Measurements from ENCODE around the gene NDUFA7.

The NDUFA7 gene

GRCh38 chr19:8334458-8335342, 13.5 kb upstream of the NDUFA7 start:
- Histone ChIP-seq H3K27me3 (ENCODE audit: control insufficient read depth, low read length) (peaks cover 10% of the 10 kb centered on the region), H3K9me3 (ENCODE audit: control insufficient read depth, insufficient read depth, low read length) (no peaks in the 10 kb centered on the region), H3K4me3 (ENCODE audit: low read length) (no peak overlapping the region), H3K4me1 (ENCODE audit: control insufficient read depth, low read length) (no peaks in the 10 kb centered on the region), H3K9me2 (replicated peaks; ENCODE audit: control insufficient read depth, low read length) (no peaks in the 10 kb centered on the region), H3K36me3 (ENCODE audit: control insufficient read depth, low read length) (no peaks in the 10 kb centered on the region), H3K79me2 (ENCODE audit: control insufficient read depth, low read length) (no peaks in the 10 kb centered on the region), H3F3A (ENCODE audit: control insufficient read depth, insufficient read depth) (no peaks in the 10 kb centered on the region), H3K4me2 (ENCODE audit: low read length) (no peak overlapping the region), H4K20me1 (ENCODE audit: control insufficient read depth, insufficient read depth, low read depth, low read length) (no peaks in the 10 kb centered on the region), H3K27ac (ENCODE audit: low read depth, low read length) (no peak overlapping the region)
- TF ChIP-seq CTCF (IDR thresholded peaks at IDR 0.05; ENCODE audit: low read depth, low read length, poor library complexity, severe bottlenecking) = no peak
- no peak for TF ChIP-seq EZH2phosphoT487 (IDR thresholded peaks at IDR 0.05; ENCODE audit: borderline replicate concordance, low read length)

DNA sequence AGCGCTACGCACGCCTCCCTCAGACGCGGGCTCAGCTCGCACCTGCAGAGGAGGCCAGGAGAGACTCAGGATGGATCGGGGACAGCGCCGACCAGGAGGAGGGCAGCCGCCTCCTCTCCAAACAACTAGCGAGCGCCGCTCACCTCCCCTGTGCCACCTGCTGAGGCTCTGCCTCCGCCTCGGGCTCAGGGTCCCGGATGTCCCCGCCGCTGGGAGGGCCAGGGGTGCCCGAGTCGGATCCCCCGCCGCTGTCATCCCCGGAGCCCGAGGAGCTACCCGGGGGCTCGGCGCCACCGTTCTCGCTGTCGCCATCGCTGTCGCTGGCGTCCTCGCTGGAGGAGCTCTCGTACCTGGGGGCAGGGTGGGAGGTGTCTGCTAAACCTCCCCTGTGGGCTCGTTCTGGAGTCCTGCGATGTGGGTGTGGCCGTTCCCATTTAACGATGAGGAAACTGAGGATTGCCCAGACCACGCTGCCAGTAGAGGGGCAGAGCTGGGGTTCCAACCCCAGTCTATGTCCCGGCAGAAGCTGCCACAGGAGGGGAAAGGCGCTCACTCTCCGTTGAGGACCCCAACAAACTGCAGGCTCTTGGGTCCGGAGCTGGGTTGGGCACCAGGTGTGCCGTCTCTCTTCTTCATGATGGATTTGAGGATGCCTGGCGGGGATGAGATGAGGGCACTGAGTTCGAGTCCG, 12.7 kb upstream of the NDUFA7 start:
- Histone ChIP-seq H3K9me2 (replicated peaks; ENCODE audit: control insufficient read depth, low read length) (no peaks in the 10 kb centered on the region), H3K27me3 (ENCODE audit: control insufficient read depth, low read length) (peaks cover 10% of the 10 kb centered on the region), H3K36me3 (ENCODE audit: control insufficient read depth, low read length) (no peaks in the 10 kb centered on the region), H3K9me3 (ENCODE audit: control insufficient read depth, insufficient read depth, low read length) (no peaks in the 10 kb centered on the region), H3K27ac (ENCODE audit: low read depth, low read length) (no peak overlapping the region), H3K4me1 (ENCODE audit: control insufficient read depth, low read length) (no peaks in the 10 kb centered on the region), H3K4me2 (ENCODE audit: low read length) (no peak overlapping the region), H3K79me2 (ENCODE audit: control insufficient read depth, low read length) (no peaks in the 10 kb centered on the region), H3F3A (ENCODE audit: control insufficient read depth, insufficient read depth) (no peaks in the 10 kb centered on the region), H4K20me1 (ENCODE audit: control insufficient read depth, insufficient read depth, low read depth, low read length) (no peaks in the 10 kb centered on the region), H3K4me3 (ENCODE audit: low read length) (no peak overlapping the region)
- TF ChIP-seq EZH2phosphoT487 (IDR thresholded peaks at IDR 0.05; ENCODE audit: borderline replicate concordance, low read length) (no peak), CTCF (IDR thresholded peaks at IDR 0.05; ENCODE audit: low read depth, low read length, poor library complexity, severe bottlenecking) (no peak)

GRCh38 chr19:8332976-8333766, 12.0 kb upstream of the NDUFA7 start:
- H3F3A ChIP-seq (ENCODE audit: control insufficient read depth, insufficient read depth) = no peaks in the 10 kb centered on the region
- H4K20me1 ChIP-seq (ENCODE audit: control insufficient read depth, insufficient read depth, low read depth, low read length) = no peaks in the 10 kb centered on the region
- H3K27me3 ChIP-seq (ENCODE audit: control insufficient read depth, low read length) = peaks cover 14% of the 10 kb centered on the region
- no peaks in the 10 kb centered on the region for H3K9me3 ChIP-seq (ENCODE audit: control insufficient read depth, insufficient read depth, low read length)
- H3K4me2 ChIP-seq (ENCODE audit: low read length) = no peak overlapping the region
- no peaks in the 10 kb centered on the region for H3K36me3 ChIP-seq (ENCODE audit: control insufficient read depth, low read length)
- H3K9me2 ChIP-seq (replicated peaks; ENCODE audit: control insufficient read depth, low read length) = no peaks in the 10 kb centered on the region
- H3K79me2 ChIP-seq (ENCODE audit: control insufficient read depth, low read length) = no peaks in the 10 kb centered on the region
- TF ChIP-seq EZH2phosphoT487 (IDR thresholded peaks at IDR 0.05; ENCODE audit: borderline replicate concordance, low read length) (no peak), CTCF (IDR thresholded peaks at IDR 0.05; ENCODE audit: low read depth, low read length, poor library complexity, severe bottlenecking) (no peak)
- no peaks in the 10 kb centered on the region for H3K4me1 ChIP-seq (ENCODE audit: control insufficient read depth, low read length)
- no peak overlapping the region for H3K4me3 ChIP-seq (ENCODE audit: low read length)
- H3K27ac ChIP-seq (ENCODE audit: low read depth, low read length) = no peak overlapping the region

Measured in DOHH2 (cell line).